Pancreas (tissue), 10 donors: ENCODE data around the gene HOXD12. TPM values are rescaled to one million over a fixed set of nuclear protein-coding genes. Genes with fewer than 3 reads are reported as not detected.

ENCODE experiments used
- ATAC-seq, 4 donors: fragments of 200-7000 bp; cut with Tn5 transposase; one replicate each; pipeline versions ENCODE4 v1.8.0 to v1.9.1; 2020; ENCODE audit warnings: mild to moderate bottlenecking in 4 of 4, moderate library complexity in 4 of 4
- DNase-seq, 6 donors: peaks; one replicate each; pipeline ENCODE4 v3.0.0-alpha.2; 2020
- FAIRE-seq: peaks from 2 replicates; lab custom pipeline; 2012; peaks lifted over from hg19 to GRCh38; lab: Jason Lieb, UNC
- H3K27ac ChIP-seq, 4 donors: fragments of 200-600 bp; sonication (generic); 1 replicate in 3 of 4; 2 replicates in 1 of 4; pipeline versions ENCODE4 v1.5.0 to v1.8.0; 2020
- H3K27me3 ChIP-seq, 4 donors: fragments of 200-600 bp; one replicate each; pipeline ENCODE4 v1.8.0; 2021
- H3K36me3 ChIP-seq, 3 donors: fragments of 200-600 bp; sonication (generic) in 1 of 3; one replicate each; pipeline versions ENCODE4 v1.5.0 to v1.8.0; 2020 to 2021
- H3K4me1 ChIP-seq, 3 donors: fragments of 200-600 bp; one replicate each; pipeline ENCODE4 v1.8.0; 2021
- H3K4me3 ChIP-seq, 4 donors: fragments of 200-600 bp; sonication (generic) in 2 of 4; one replicate each; pipeline versions ENCODE4 v1.5.0 to v1.8.0; 2020 to 2021
- H3K9me3 ChIP-seq, 4 donors: fragments of 200-600 bp; one replicate each; pipeline ENCODE4 v1.8.0; 2021
- CTCF ChIP-seq, 4 donors: fragments of 200-600 bp; sonication (generic) in 3 of 4; IDR thresholded peaks; one replicate each; pipeline versions ENCODE4 v1.5.0 to v1.8.0; 2021; ENCODE audit warnings: antibody characterized with exemption in 4 of 4
- WGBS, 2 donors: extraction: QIAGEN DNeasy Blood & Tissue Kit; methylation state at CpG; one replicate each; pipeline ENCODE4 v1.1.7; 2013; 5-methylcytosine and 5-hydroxymethylcytosine counted together
- intact Hi-C, 3 donors: fragments of 100-400 bp; cut with DNase I; formaldehyde crosslinking; loops; one replicate each; pipeline versions ENCODE4 v1.11.1 to v1.14.2; 2022
- microRNA-seq, 2 donors: library from miRNA; unstranded; fragments of <30 nt; microRNA quantifications; one replicate each; pipeline versions ENCODE4 to v1.1.0, GENCODE V29; 2019 to 2020
- polyA plus RNA-seq, 2 donors: library from polyadenylated mRNA; stranded (reverse); fragments of 200-250 nt; gene quantifications; one replicate each; pipeline ENCODE4 v1.2.3, GENCODE V29; 2013
- total RNA-seq, 6 donors: library from RNA; stranded (reverse); fragmentation: NEBNext Ultra II Directional in 4 of 6; extraction: Animal tissue kit (Norgen Biotek cat#: 25700) in 4 of 6; gene quantifications; one replicate each; pipeline versions ENCODE4 v1.2.1 to v1.2.4, GENCODE V29; 2021 to 2023
- donor health status: healthy with polysubstance abuse.
- donor health status: DM: no; HTN: no; CAD: no; lungs with moderate emphysema.
- donor health status: DM: no; HTN: no; CAD: no.
- donor health status: control.
- donor health status: control.
- donor health status: Bipolar disorder and iron deficiency.
- donor health status: DM: yes; HTN: yes; CAD: no.
- donor health status: DM: no; HTN: no; CAD: no.
- donor health status: DM: no; HTN: no; CAD: no.
- donor health status: DM: yes; HTN: yes; CAD: no.

The HOXD12 gene
- total and polyA plus RNA-seq, 8 donors = not detected

GRCh38 chr2:176149481-176149938, 49.9 kb downstream of the HOXD12 start:
- no peak for DNase-seq
- WGBS, 2 donors = 13 to 15% methylated on average over 22 of the region's 22 CpGs

GRCh38 chr2:176149939-176150583, 50.5 kb downstream of the HOXD12 start:
- H3K4me3 ChIP-seq = no peak overlapping the region
- H3K27me3 ChIP-seq = peaks cover 0 to 25% (median 10%) of the 10 kb centered on the region in 4 donors
- H3K27ac ChIP-seq = no peak overlapping the region
- no peak for TF ChIP-seq CTCF (IDR thresholded peaks at IDR 0.05)
- intact Hi-C loops = loop anchor here in 2 of 3 donors (10.0 kb wide), 2 partner anchors 415 to 495 kb away; no protein-coding TSS in a partner anchor
- FAIRE-seq (no peak), ATAC-seq (no peak), DNase-seq (no peak)
- H3K4me1 ChIP-seq = no peaks in the 10 kb centered on the region
- H3K36me3 ChIP-seq = no peaks in the 10 kb centered on the region
- H3K9me3 ChIP-seq = no peaks in the 10 kb centered on the region
- 12 to 13% methylated on average over 24 of the region's 24 CpGs for WGBS, 2 donors

More at GRCh38 chr2:176149481-176149938, 49.9 kb downstream of the HOXD12 start:
- no peaks in the 10 kb centered on the region for H3K36me3 ChIP-seq
- no peaks in the 10 kb centered on the region for H3K4me1 ChIP-seq
- no peak overlapping the region for H3K27ac ChIP-seq
- no peak for TF ChIP-seq CTCF (IDR thresholded peaks at IDR 0.05)
- peaks cover 0 to 25% (median 10%) of the 10 kb centered on the region in 4 donors for H3K27me3 ChIP-seq
- intact Hi-C loops = loop anchor here in 1 of 3 donors (10.0 kb wide), 1 partner anchor 495 kb away; no protein-coding TSS in a partner anchor
- FAIRE-seq = no peak
- ATAC-seq = no peak
- no peaks in the 10 kb centered on the region for H3K9me3 ChIP-seq
- H3K4me3 ChIP-seq = no peak overlapping the region

- Histone ChIP-seq H3K27ac (no peak overlapping the region), H3K4me3 (no peak overlapping the region), H3K36me3 (no peaks in the 10 kb centered on the region), H3K9me3 (no peaks in the 10 kb centered on the region), H3K27me3 (peaks cover 0 to 24% (median 10%) of the 10 kb centered on the region in 4 donors), H3K4me1 (no peaks in the 10 kb centered on the region)
- intact Hi-C loops = loop anchor here in 1 of 3 donors (10.0 kb wide), 1 partner anchor 414 kb away; no protein-coding TSS in a partner anchor
- DNase-seq (no peak), FAIRE-seq (no peak), ATAC-seq (no peak)
- WGBS, 2 donors = 14 to 16% methylated on average over 14 of the region's 14 CpGs
- no peak for TF ChIP-seq CTCF (IDR thresholded peaks at IDR 0.05)
Observed at GRCh38 chr2:176150584-176151441, 51.2 kb downstream of the HOXD12 start.

- no peak for TF ChIP-seq CTCF (IDR thresholded peaks at IDR 0.05)
- Histone ChIP-seq H3K4me3 (no peak within 1 kb of the TSS), H3K36me3 (no peaks in the 10 kb centered on the region), H3K27me3 (peaks cover 0 to 21% (median 10%) of the 10 kb centered on the region in 4 donors), H3K9me3 (no peaks in the 10 kb centered on the region), H3K27ac (no peak within 1 kb of the TSS), H3K4me1 (no peaks in the 10 kb centered on the region)
- WGBS, 2 donors = 9% methylated on average over 54 to 55 of the region's 55 CpGs
- intact Hi-C loops = loop anchor here in 1 of 3 donors (10.0 kb wide), 1 partner anchor 413 kb away; no protein-coding TSS in a partner anchor
- ATAC-seq (no peak), DNase-seq (peak in 1 of 6 donors; percentile 46), FAIRE-seq (no peak)
Observed at GRCh38 chr2:176151442-176152287, 52.1 kb downstream of the HOXD12 start, which contains the start of gene HOXD4. Gene HOXD4 (plus strand): TSS chr2:176151550. CDS start chr2:176151634, 84 bp downstream.

Small RNAs within 50 kb of the gene (microRNA-seq; reads per million reads assigned to microRNA genes)
- 2,987 to 3,047 reads per million in 2 donors for gene MIR10B

Other genes starting within 250 kb of the HOXD12 start
- gene LNPK, start 97.5 kb upstream of the HOXD12 start, total RNA-seq = 10 to 100 TPM in 3 of 6 donors, 1 to 10 TPM in 3; 7.0 to 14.8 (median 9.7) TPM
- 1 to 10 TPM; 1.3 to 3.2 TPM for gene LNPK, start 97.5 kb upstream of the HOXD12 start, polyA plus RNA-seq
- gene EVX2, start 15.8 kb upstream of the HOXD12 start, total RNA-seq = not detected
- under 1 TPM in 1 of 2 donors, not detected in 1; 0.02 TPM for gene EVX2, start 15.8 kb upstream of the HOXD12 start, polyA plus RNA-seq
- not detected for gene HOXD13, start 7.1 kb upstream of the HOXD12 start, total RNA-seq
- gene HOXD13, start 7.1 kb upstream of the HOXD12 start, polyA plus RNA-seq = not detected
- gene HOXD11, start 7.5 kb downstream of the HOXD12 start, total RNA-seq = not detected
- gene HOXD11, start 7.5 kb downstream of the HOXD12 start, polyA plus RNA-seq = not detected
- gene HOXD10, start 17.0 kb downstream of the HOXD12 start, total RNA-seq = not detected
- not detected for gene HOXD10, start 17.0 kb downstream of the HOXD12 start, polyA plus RNA-seq
- gene HOXD9, start 22.9 kb downstream of the HOXD12 start, total RNA-seq = under 1 TPM in 4 of 6 donors, not detected in 2; 0.12 to 0.47 (median 0.20) TPM
- gene HOXD9, start 22.9 kb downstream of the HOXD12 start, polyA plus RNA-seq = 1 to 10 TPM in 1 of 2 donors, under 1 TPM in 1; 0.49 to 1.1 TPM
- gene HOXD8, start 29.9 kb downstream of the HOXD12 start, total RNA-seq = under 1 TPM; 0.19 to 0.87 (median 0.61) TPM
- 1 to 10 TPM in 1 of 2 donors, under 1 TPM in 1; 0.61 to 1.5 TPM for gene HOXD8, start 29.9 kb downstream of the HOXD12 start, polyA plus RNA-seq
- gene HOXD4, start 51.8 kb downstream of the HOXD12 start, total RNA-seq = under 1 TPM in 4 of 6 donors, not detected in 2; 0.13 to 0.31 (median 0.27) TPM
- gene HOXD4, start 51.8 kb downstream of the HOXD12 start, polyA plus RNA-seq = 1 to 10 TPM; 1.0 to 1.8 TPM
- gene HOXD3, start 57.5 kb downstream of the HOXD12 start, total RNA-seq = under 1 TPM in 5 of 6 donors, not detected in 1; 0.23 to 0.38 (median 0.25) TPM
- under 1 TPM; 0.19 to 0.68 TPM for gene HOXD3, start 57.5 kb downstream of the HOXD12 start, polyA plus RNA-seq
- gene HOXD1, start 88.9 kb downstream of the HOXD12 start, total RNA-seq = under 1 TPM; 0.08 to 0.29 (median 0.18) TPM
- gene HOXD1, start 88.9 kb downstream of the HOXD12 start, polyA plus RNA-seq = under 1 TPM; 0.19 to 0.28 TPM
- 10 to 100 TPM in 3 of 6 donors, 1 to 10 TPM in 3; 8.1 to 12.1 (median 9.8) TPM for gene MTX2, start 169.6 kb downstream of the HOXD12 start, total RNA-seq
- gene MTX2, start 169.6 kb downstream of the HOXD12 start, polyA plus RNA-seq = 10 to 100 TPM; 24.9 to 28.3 TPM